Measurements from ENCODE around the gene INAFM2. TPM values are rescaled to one million over a fixed set of nuclear protein-coding genes. Genes with fewer than 3 reads are reported as not detected.

The INAFM2 gene
- total and polyA plus RNA-seq, 2 experiments from 2014 or later = 18.1 to 32.7 TPM

DNA sequence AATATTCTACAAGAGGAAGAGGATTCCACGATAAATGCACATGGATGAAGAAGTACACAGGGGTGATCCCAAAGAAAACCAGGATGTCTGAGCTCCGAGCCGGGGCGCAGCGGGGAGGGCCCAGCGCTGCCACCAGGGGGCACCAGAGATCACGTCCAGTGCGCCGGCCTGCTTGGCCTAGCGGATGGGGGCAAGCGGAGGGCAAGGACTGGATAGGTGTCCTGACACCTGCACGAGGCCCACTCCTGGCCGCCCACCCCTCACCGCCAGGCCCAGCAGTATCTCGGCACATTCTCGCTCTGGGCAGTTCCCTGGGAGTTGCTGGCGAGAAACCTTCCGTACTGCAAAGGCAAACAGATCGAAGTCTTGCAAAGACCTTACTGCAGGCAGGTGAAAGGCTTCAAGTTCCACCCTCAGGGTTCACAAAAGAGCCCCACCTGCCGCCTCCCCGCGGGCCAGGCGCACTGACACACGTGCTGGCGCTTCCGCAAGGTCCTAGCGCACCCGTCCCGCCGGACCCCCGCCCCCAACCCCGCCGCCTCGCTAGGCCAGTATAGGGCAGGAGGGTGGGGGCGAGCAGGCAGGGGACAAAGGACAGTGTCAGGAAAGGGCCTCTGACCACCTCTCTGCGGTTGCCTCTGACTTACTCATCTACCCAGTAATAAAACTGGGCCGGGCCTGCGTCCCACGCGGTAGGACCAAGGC, 43.9 kb upstream of the INAFM2 start:
- no peak overlapping the region for H3K27ac ChIP-seq (ENCODE audit: low read depth)
- H3K79me2 ChIP-seq (replicated peaks; ENCODE audit: insufficient read depth) = no peaks in the 10 kb centered on the region
- Mint-ChIP-seq H3K27me3 (ENCODE audit: insufficient read depth, low read depth, poor library complexity) (peaks cover 64% of the 10 kb centered on the region), H3K9me3 (no peaks in the 10 kb centered on the region), H3K4me1 (peaks cover 53% of the 10 kb centered on the region), H3K36me3 (ENCODE audit: low read depth) (peaks cover 2% of the 10 kb centered on the region; the same call in 2 of the 3 replicates), H3K4me3 (peak overlapping the region; percentile 69), H3K27ac (no peak overlapping the region)
- H3K4me3 ChIP-seq = peak overlapping the region; percentile 62
- H3K27me3 ChIP-seq (ENCODE audit: insufficient read depth) = peaks cover 64% of the 10 kb centered on the region
- peak overlapping the region; percentile 86 for H3K4me2 ChIP-seq
- no peaks in the 10 kb centered on the region for H3K9me2 ChIP-seq (ENCODE audit: insufficient read depth)
- DNase-seq (ENCODE audit: low spot score) (peak; percentile 87), ATAC-seq (peak; percentile 37)
- peaks cover 28% of the 10 kb centered on the region for H3K4me1 ChIP-seq (ENCODE audit: insufficient read depth)
- no peaks in the 10 kb centered on the region for H4K20me1 ChIP-seq (replicated peaks; ENCODE audit: insufficient read depth)
- no peaks in the 10 kb centered on the region for H3K36me3 ChIP-seq (ENCODE audit: insufficient read depth)
- TF ChIP-seq ZNF331 (CRISPR knock-in tag; IDR thresholded peaks at IDR 0.05; ENCODE audit: low read depth) (no peak), ETS1 (IDR thresholded peaks at IDR 0.05) (no peak), JUNB (IDR thresholded peaks at IDR 0.05; ENCODE audit: unreplicated experiment) (no peak), CREB1 (CRISPR knock-in tag; IDR thresholded peaks at IDR 0.05; ENCODE audit: low read depth) (0 out of 2 replicates have a peak, but pooled peaks have one; percentile 15), CTCF (conservative IDR thresholded peaks at IDR 0.05; ENCODE audit: low read depth in 2 of 2) (peak; percentile 98), ZNF114 (CRISPR knock-in tag; IDR thresholded peaks at IDR 0.05) (no peak), POLR2AphosphoS5 (IDR thresholded peaks at IDR 0.05; ENCODE audit: low read depth) (no peak), NANOG (IDR thresholded peaks at IDR 0.05; ENCODE audit: borderline replicate concordance) (no peak)
- peaks cover 22% of the 10 kb centered on the region for H3F3A ChIP-seq (replicated peaks; ENCODE audit: low read depth)
- H2AFZ ChIP-seq = peak overlapping the region; percentile 91

DNA sequence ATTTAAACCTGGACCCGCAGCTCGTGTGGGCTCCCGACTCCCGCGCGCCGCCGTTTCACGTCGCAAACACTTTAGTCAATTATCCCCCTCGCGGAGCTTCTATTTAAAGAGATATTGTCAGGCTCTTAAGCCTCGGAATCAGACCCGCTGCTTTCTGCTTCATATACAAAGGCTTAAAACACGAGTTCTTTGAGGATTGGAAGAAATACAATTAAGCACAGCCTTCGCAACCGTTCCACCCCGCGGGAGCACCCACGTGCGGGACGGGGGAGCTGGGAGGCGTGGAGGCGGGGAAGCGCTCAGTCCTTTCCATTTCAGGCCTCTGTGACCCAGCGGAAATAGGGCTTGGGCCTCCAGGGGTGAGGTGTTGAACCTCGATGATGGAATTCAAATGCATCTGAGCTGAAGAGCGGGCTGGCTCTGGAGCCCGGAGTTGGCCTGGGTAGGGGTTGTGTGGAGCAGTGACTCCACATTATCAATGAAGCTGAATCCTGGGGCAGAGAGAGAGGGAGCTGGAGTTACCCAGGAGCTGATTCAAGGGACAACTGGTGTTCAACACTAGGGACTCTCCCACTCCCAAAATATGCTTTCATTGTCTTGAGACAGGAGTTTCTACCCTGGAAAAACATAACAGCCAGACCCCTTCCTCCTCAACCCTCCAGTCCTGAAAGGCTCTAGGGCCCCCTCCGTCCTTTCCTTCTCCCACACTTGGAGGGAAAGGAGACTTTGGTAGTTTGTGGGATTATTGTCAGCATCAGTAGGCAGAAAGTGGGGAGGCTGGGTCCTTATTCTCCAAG, 43.0 kb upstream of the INAFM2 start:
- peak overlapping the region; percentile 91 for H2AFZ ChIP-seq
- Mint-ChIP-seq H3K4me3 (peak overlapping the region; percentile 69), H3K9me3 (no peaks in the 10 kb centered on the region), H3K36me3 (ENCODE audit: low read depth) (peaks cover 2% of the 10 kb centered on the region; the same call in 2 of the 3 replicates), H3K4me1 (peaks cover 58% of the 10 kb centered on the region), H3K27me3 (ENCODE audit: insufficient read depth, low read depth, poor library complexity) (peaks cover 66% of the 10 kb centered on the region), H3K27ac (no peak overlapping the region)
- H3K4me3 ChIP-seq = peak overlapping the region; percentile 62
- no peaks in the 10 kb centered on the region for H3K9me2 ChIP-seq (ENCODE audit: insufficient read depth)
- peak overlapping the region; percentile 86 for H3K4me2 ChIP-seq
- ATAC-seq = peak; percentile 11
- peaks cover 73% of the 10 kb centered on the region for H3K27me3 ChIP-seq (ENCODE audit: insufficient read depth)
- H3K27ac ChIP-seq (ENCODE audit: low read depth) = no peak overlapping the region
- no peaks in the 10 kb centered on the region for H3K36me3 ChIP-seq (ENCODE audit: insufficient read depth)
- DNase-seq (ENCODE audit: low spot score) = peak; percentile 73
- peaks cover 28% of the 10 kb centered on the region for H3F3A ChIP-seq (replicated peaks; ENCODE audit: low read depth)
- H3K79me2 ChIP-seq (replicated peaks; ENCODE audit: insufficient read depth) = no peaks in the 10 kb centered on the region
- no peak for TF ChIP-seq CREB1 (CRISPR knock-in tag; IDR thresholded peaks at IDR 0.05; ENCODE audit: low read depth)
- TF ChIP-seq EZH2 (IDR thresholded peaks at IDR 0.05; ENCODE audit: low read depth, unreplicated experiment) = peak; percentile 60
- H3K4me1 ChIP-seq (ENCODE audit: insufficient read depth) = peaks cover 35% of the 10 kb centered on the region
- no peaks in the 10 kb centered on the region for H4K20me1 ChIP-seq (replicated peaks; ENCODE audit: insufficient read depth)

Data from GM23338 (cell line).